EL (cell line): ENCODE measurements around the gene TECPR1.

Source experiments
- DNase-seq: peaks from one replicate; pipeline ENCODE4 v3.0.0-alpha.2; 2016

The TECPR1 gene

DNA sequence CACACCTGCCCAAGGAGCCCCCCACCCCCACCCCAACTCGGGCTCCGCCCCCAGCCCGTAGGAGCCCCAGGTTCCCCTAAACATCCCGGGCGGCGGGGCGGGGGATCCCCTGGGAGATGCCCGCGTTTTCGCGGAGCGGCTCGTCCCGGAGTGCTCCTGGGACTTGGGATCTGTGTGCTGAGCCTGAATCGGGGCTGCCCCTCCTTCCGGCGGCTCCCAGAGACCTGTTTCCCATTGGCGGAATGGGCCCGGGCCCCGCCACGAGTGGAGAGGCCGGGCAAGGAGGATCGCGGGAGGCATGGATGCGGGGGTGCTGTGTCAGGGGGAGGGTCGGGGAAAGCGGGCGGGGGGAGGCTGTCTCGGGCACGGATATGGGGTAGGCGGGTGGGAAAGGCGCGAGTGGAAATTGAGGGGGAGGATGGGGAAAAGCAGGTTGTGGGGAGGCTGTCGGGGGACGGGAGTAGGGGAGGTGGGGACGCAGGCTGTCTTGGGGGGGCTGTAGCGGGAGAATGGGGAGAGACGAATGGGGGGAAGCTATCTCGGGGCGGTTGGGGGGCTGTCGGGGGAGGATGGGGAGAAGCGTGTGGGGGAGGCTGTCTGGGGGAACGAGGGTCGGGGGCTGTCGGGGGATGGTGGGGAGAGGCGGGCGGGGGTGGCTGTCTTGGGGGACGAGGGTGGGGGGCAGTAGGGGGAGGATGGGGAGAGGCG is 41.4 kb downstream of the TECPR1 start:
- peak; percentile 36 for DNase-seq

DNA sequence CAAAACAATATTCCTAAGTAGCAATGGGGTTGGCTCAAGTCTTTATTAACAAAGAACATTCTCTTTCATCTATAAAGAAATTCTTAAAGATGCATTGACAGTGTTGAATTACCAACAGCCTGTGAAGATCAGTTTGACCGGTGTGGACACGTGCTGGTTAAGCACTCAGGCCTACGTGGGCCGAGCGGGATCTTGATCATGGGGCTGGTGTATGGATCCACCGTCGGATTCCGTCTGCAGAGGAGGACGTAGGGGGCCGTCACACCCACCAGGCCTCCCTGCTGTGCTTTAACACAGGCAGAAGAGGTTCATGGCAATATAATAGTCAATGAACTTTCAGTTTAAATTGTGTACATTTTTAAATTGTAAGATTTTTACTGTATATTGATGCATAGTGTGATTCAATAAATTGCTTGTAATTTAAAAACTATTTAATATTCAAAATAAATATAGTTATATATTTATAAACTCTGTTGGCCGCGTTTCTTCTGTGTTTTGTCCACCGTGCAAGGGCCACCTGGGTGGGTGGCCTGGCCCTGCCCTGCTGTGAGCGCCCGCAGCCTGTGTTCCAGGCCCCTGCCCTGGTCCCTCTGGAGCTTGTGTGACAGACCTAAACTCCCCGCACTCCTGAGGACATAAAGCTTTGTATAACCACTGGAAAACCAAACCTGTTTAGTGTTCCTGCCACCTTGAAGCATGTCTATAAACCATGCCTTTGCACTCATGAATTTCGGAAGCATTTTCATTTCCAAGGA is 42.7 kb downstream of the TECPR1 start:
- DNase-seq, result no peak

- DNase-seq, result no peak
Measured at GRCh38 chr7:98206451-98207330, 45.3 kb downstream of the TECPR1 start.

- DNase-seq, result no peak
Measured at GRCh38 chr7:98205162-98205845, 46.7 kb downstream of the TECPR1 start.

DNA sequence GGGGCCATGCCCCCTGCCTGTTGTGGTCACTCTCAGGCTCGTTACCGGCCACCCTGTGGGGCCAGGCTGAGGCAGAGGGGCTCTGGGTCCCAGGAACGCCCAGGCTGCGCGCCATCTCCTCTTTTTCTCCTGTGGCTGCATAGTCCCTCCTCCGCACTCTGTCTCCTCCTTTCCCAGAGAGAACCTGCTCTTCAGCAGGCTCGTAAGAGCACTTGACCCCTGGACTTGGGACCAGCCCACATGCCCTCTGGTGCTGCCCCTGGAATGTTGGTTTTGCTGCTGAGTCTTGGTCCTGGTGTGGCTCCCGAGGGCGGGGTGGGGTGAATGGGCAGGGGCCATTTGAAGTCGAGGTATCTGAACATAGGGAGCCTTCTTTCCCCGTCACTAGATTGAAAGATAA is 47.4 kb downstream of the TECPR1 start:
- no peak for DNase-seq

- no peak for DNase-seq
Measured at GRCh38 chr7:98203964-98204605, 47.9 kb downstream of the TECPR1 start.

DNA sequence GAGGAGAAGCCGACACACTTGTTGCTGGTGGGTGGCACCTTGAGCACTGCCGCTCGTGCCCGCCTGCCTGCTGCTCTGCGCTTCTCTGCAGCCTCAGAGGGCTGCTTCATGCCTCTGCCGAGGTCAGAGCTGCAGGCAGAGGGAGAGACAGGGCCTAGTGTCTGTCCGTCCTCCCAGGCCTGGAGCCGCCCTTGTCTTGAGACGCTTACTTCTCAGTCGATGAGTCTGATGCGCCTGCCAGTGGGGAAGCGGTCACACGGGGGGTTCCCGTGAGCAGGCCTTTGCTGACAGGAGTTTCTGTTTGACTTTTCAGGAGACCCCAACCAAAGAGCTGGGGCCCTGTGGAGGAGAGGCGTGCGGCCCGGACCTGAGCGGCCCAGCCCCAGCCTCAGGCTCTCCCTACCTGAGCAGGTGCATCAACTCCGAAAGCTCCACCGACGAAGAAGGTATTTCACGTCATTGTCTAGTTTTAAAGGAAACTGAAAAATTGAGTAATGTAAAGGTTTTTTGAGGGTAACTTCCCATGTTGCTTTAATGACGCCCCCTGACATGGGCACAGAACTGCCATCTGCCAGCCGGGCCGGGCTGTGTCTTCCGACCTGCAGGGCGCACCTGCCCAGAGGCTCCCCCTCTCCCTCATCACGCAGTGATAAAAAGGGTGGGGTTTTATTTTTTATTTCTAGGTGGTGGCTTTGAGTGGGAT is 48.6 kb downstream of the TECPR1 start:
- no peak for DNase-seq

DNA sequence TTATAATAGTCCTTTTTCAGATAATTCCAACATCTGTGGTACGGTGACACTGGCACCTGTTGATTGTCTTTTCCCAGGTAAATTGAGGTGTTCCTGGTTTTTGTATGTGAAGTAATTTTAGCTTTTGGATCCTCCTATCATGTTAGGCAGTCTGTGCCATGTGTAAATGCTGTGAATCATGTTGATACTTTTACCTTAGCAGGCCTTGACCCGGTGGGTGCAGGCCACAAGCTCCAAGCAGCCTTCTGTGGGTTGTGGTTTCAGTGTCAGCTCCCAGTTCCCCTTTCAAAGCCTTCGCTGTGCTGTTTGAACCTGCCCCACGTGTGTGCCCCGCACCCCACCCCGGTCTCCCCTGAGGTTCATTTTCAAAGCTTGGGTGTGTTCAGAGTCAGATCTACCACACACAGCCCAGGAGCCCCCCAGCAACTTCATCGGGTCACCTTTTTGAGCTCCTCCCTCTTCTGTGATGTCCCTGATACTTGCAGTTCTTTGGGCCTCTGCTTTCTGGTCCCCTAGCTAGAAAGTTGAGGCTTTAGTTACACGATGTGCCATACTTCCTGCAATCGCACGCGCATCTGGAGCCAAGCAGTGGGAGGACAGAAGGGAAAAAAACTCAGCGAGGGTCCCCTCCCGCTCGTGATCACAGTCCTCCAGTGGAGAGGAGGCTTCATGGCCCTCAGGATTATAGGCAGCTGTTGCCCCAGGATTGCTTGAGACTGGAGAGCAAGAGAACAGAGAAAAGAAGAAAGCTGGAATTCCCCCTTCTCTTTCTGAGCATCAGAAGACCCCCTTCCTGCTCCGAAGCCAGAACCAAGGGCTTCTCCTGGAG is 49.5 kb downstream of the TECPR1 start:
- DNase-seq, result no peak

DNA sequence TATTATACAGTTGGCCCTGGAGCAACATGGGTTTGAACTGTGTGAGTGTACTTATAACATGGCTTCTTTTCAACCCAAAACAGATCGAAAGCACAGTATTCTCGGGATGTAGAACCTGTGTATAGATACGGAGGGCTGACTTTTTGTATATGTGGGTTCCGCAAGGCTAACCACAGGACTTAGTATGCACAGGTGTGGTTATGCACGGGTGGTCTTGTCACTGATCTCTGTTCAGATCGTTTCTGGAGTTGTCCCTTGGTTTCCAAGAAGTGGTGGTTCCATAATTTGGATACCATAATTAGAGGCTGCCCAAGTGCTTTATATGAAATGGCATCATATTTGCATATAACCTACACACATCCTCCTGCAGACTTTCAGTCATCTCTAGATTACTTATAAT is 51.7 kb downstream of the TECPR1 start:
- no peak for DNase-seq

- peak; percentile 13 for DNase-seq
Measured at GRCh38 chr7:98199131-98199530, 52.9 kb downstream of the TECPR1 start.

DNA sequence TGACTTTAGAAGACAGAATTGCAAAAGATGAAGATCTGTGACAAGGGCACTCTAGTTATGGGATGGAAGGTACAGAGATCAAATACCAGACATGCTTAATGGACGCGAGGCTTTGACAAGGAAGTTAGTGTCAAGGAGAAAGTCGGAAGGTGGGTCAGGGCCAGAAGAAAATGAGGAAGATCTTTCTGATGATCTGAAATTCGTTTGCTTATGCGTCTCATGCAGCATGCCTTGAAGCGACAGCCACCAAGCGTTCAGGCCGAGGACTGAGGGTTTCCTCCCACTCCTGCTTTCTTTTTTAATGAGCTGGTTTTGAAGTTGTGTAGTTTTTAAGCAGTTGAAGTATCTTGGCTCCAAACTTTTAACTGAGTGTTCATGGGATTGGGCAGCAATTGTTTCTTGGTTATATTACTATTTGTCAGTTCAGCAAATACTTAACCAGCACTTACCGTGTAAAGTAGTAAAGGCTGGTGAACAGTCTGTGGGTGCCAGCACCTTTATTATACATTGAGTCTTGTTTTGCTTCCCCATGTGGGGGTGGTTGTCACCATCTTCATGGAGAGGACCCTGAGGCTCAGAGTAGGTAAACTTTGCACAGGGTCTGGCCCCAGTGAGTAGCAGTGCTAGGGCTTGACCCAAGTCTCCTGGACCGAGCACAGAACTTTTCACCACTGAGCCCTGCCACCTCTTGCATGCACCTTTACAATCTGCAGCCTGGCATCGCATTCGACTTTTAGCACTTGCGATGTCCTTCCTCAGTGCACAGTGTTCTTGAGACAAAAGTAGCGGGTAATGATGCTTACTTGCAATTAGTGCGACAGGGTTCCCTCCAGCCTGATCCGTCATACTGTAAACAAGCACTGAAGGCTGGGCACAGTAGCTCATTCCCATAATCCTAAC is 55.1 kb downstream of the TECPR1 start:
- no peak for DNase-seq

- DNase-seq, result peak; percentile 32
Measured at GRCh38 chr7:98194672-98195457, 57.2 kb downstream of the TECPR1 start.

GRCh38 chr7:98194186-98194585 is 57.8 kb downstream of the TECPR1 start:
- DNase-seq, result no peak

DNA sequence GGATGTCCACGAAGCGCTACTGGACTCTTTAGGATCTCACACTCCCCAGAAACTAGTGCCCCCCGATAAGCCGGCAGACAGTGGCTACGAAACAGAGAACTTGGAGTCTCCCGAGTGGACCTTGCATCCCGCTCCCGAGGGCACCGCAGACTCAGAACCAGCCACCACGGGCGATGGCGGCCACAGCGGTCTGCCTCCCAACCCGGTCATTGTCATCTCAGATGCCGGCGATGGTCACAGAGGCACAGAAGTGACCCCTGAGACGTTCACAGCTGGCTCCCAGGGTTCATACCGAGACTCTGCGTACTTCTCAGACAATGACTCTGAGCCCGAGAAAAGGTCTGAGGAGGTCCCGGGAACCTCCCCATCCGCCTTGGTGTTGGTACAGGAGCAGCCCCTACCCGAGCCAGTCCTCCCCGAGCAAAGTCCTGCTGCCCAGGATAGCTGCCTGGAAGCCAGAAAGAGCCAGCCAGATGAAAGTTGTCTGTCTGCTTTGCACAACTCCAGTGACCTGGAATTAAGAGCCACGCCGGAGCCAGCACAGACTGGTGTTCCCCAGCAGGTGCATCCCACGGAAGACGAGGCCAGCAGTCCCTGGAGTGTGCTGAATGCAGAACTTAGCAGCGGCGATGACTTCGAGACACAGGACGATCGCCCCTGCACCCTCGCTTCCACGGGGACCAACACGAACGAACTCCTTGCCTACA is 58.4 kb downstream of the TECPR1 start:
- no peak for DNase-seq

GRCh38 chr7:98192781-98193457 is 59.1 kb downstream of the TECPR1 start:
- DNase-seq, result no peak

GRCh38 chr7:98191668-98192431 is 60.2 kb downstream of the TECPR1 start:
- no peak for DNase-seq

GRCh38 chr7:98189559-98189958 is 62.5 kb downstream of the TECPR1 start:
- DNase-seq, result no peak
